ENCODE results near the gene NKAPD1. TPM values are rescaled to one million over a fixed set of nuclear protein-coding genes. Genes with fewer than 3 reads are reported as not detected.

Gene NKAPD1
- total RNA-seq, 4 donors from 2014 or later: 13.7 to 20.4 (median 16.1) TPM

DNA sequence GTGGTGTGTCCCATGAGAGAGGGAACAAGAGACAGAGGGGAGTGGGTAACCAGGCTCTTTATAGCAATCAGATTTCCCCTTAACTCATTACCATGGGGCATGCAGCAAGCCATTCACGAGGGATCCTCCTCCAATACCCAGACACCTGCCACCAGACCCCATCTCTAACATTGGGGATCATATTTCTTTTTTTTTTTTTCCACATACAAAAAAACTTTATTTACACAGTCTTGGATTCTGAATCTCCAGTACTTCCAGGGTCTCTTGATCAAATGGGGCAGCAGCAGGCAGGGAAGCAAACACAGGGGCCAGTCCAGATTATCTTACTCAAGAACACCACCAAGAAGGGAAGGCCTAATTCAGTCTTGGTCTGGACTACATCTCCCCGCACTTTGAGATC, 44.6 kb upstream of the NKAPD1 start:
- no peak overlapping the region for H3K27ac ChIP-seq (replicated peaks in 1 of 4)
- H3K9me3 ChIP-seq: no peaks in the 10 kb centered on the region
- H3K4me1 ChIP-seq: peaks cover 5 to 16% (median 11%) of the 10 kb centered on the region in 4 donors
- no peaks in the 10 kb centered on the region for H3K27me3 ChIP-seq
- H3K36me3 ChIP-seq: peaks cover 22 to 67% (median 53%) of the 10 kb centered on the region in 4 donors
- TF ChIP-seq EP300 (IDR thresholded peaks at IDR 0.05) (no peak), CTCF (IDR thresholded peaks at IDR 0.05) (no peak), POLR2AphosphoS5 (IDR thresholded peaks at IDR 0.05) (no peak), POLR2A (IDR thresholded peaks at IDR 0.05; ENCODE audit: low read depth) (no peak)
- WGBS: 87% methylated on average over 2 of the region's 2 CpGs
- intact Hi-C loops (cut with DNase I): no loop called here
- DNase-seq (ENCODE audit: extremely low spot score): no peak
- H3K4me3 ChIP-seq: no peak overlapping the region

GRCh38 chr11:112033902-112034301, 40.2 kb upstream of the NKAPD1 start:
- no peaks in the 10 kb centered on the region for H3K27me3 ChIP-seq
- DNase-seq (ENCODE audit: extremely low spot score): no peak
- WGBS: 83% methylated on average over 3 of the region's 3 CpGs
- no peak overlapping the region for H3K27ac ChIP-seq (replicated peaks in 1 of 4)
- H3K4me1 ChIP-seq: no peaks in the 10 kb centered on the region
- no peaks in the 10 kb centered on the region for H3K9me3 ChIP-seq
- intact Hi-C loops (cut with DNase I): no loop called here
- peaks cover 39 to 95% (median 74%) of the 10 kb centered on the region in 4 donors for H3K36me3 ChIP-seq
- TF ChIP-seq CTCF (IDR thresholded peaks at IDR 0.05): no peak
- no peak for TF ChIP-seq EP300 (IDR thresholded peaks at IDR 0.05)
- TF ChIP-seq POLR2A (IDR thresholded peaks at IDR 0.05; ENCODE audit: low read depth): no peak
- TF ChIP-seq POLR2AphosphoS5 (IDR thresholded peaks at IDR 0.05): no peak
- H3K4me3 ChIP-seq: no peak overlapping the region

DNA sequence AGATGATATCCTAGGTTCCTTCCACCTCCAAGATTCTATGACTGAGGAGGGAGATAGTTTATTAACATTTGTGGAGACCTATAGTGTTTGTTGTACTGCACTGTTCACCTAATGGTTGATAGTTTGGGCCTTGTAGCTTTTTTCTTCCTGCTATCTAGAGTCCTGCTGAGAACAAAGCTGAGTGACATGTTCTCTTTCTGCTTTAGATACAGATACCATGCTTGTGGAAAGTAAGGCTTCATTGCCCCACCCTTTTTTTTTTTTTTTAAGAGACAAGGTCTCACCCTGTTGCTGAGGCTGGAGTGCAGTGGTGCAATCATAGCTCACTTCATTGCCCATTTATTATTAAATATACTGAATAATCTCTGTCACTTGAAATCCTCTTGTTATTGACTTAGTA, 36.6 kb upstream of the NKAPD1 start:
- intact Hi-C loops (cut with DNase I): no loop called here

DNA sequence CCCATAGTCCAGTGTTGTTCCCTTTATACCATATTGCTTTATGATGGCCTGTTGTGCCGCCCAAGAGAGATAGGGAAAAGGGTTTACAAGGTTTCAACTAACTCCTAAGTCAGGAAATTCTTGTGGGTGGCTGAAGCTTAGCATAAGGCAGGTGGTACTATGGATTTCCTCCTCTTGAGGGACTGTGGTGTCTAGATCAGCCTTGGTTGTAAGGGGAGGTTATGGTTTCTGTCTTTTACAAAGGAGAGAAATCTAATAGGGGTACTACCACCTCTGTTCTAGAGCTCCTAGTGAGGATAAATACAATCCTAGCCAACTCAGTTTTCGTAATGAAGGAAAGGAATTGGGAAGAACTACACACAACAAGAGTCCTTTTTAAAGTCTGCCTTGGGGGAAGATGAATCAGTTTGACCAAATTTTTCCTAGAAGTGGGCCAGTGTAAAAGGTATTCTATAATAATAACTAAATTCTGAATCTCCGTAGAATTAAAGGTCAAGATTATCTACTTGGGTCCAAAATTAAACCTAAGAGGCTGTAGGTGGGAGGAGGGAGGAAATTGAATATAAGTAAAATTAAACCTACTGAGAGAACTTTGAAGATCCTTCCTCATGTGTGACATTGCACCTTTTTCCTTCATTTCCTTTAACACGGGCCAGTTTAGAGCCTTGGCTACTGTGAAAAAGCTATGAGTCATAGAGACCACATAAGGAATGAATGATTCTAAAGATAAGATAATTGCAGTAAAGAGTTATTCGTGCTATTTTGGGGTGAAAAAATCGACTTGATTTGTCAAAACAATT, 31.7 kb upstream of the NKAPD1 start:
- no peaks in the 10 kb centered on the region for H3K27me3 ChIP-seq
- intact Hi-C loops (cut with DNase I): no loop called here
- H3K4me1 ChIP-seq: no peaks in the 10 kb centered on the region
- WGBS: 67% methylated on average over 6 of the region's 6 CpGs
- no peak for TF ChIP-seq POLR2AphosphoS5 (IDR thresholded peaks at IDR 0.05)
- no peak for TF ChIP-seq EP300 (IDR thresholded peaks at IDR 0.05)
- TF ChIP-seq CTCF (IDR thresholded peaks at IDR 0.05): no peak
- TF ChIP-seq POLR2A (IDR thresholded peaks at IDR 0.05; ENCODE audit: low read depth): no peak
- H3K9me3 ChIP-seq: no peaks in the 10 kb centered on the region
- no peak overlapping the region for H3K27ac ChIP-seq (replicated peaks in 1 of 4)
- peaks cover 40 to 86% (median 67%) of the 10 kb centered on the region in 4 donors for H3K36me3 ChIP-seq
- no peak for DNase-seq (ENCODE audit: extremely low spot score)
- H3K4me3 ChIP-seq: no peak overlapping the region

More for the DNA sequence above, 36.6 kb upstream of the NKAPD1 start:
- no peak for TF ChIP-seq POLR2AphosphoS5 (IDR thresholded peaks at IDR 0.05)
- TF ChIP-seq EP300 (IDR thresholded peaks at IDR 0.05): no peak
- TF ChIP-seq POLR2A (IDR thresholded peaks at IDR 0.05; ENCODE audit: low read depth): no peak
- TF ChIP-seq CTCF (IDR thresholded peaks at IDR 0.05): no peak
- Histone ChIP-seq H3K9me3 (no peaks in the 10 kb centered on the region), H3K27me3 (no peaks in the 10 kb centered on the region), H3K4me1 (no peaks in the 10 kb centered on the region), H3K36me3 (peaks cover 30 to 86% (median 70%) of the 10 kb centered on the region in 4 donors), H3K4me3 (no peak overlapping the region), H3K27ac (replicated peaks in 1 of 4) (no peak overlapping the region)
- DNase-seq (ENCODE audit: extremely low spot score): no peak
